GM23248 (cell line): ENCODE data around the gene EMP2.

ENCODE experiments used
- EZH2 ChIP-seq: fragments of 200-600 bp; sonication (generic); IDR thresholded peaks from 2 replicates; pipeline ENCODE4 v1.6.1; 2018; ENCODE audit warnings: antibody characterized with exemption, mild to moderate bottlenecking; ENCODE audit not compliant: insufficient read depth, poor library complexity, severe bottlenecking
- EZH2phosphoT487 ChIP-seq: fragments of 200-600 bp; sonication (generic); IDR thresholded peaks from 2 replicates; pipeline ENCODE4 v1.6.1; 2018; ENCODE audit warnings: antibody characterized with exemption, moderate library complexity, mild to moderate bottlenecking, low read depth; ENCODE audit not compliant: insufficient read depth

DNA sequence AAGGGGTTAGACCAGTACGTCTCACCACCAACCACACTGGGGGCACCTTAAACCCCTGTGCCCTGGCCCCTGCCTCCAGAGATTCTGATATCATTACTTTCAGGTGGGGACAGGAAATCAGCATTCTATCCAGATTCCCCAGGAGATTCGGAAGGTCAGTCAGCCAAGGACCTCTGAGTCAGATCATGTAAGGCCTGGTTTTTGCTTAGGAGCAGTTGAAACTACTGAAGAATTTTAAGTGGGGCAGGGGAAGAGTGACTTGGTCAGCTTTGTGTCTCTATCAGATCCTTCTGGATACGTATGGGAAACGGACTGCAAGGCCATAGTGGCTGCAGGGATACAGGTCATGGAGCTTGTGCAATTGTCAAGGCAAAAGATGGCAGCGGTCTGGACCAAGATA is 9.0 kb downstream of the EMP2 start:
- TF ChIP-seq EZH2 (no peak), EZH2phosphoT487 (no peak)
